SW 1271 (cell line): ENCODE data around the gene CBARP.

Experiments used
- DNase-seq, 2 experiments: peaks; one replicate each; lab custom pipeline; 2025; lab: John Stamatoyannopoulos, UW

The CBARP gene

GRCh38 chr19:1265615-1266128 lies 27.9 kb upstream of the CBARP start:
- peak in 1 of 2 experiments; percentile 64 for DNase-seq

- DNase-seq: peak; percentile 66 to 79
Observed at GRCh38 chr19:1264801-1265614, 27.2 kb upstream of the CBARP start.

- no peak for DNase-seq
Observed at GRCh38 chr19:1263188-1263587, 25.4 kb upstream of the CBARP start.

- no peak for DNase-seq
Observed at GRCh38 chr19:1262623-1263123, 24.9 kb upstream of the CBARP start.

GRCh38 chr19:1261798-1262622 lies 24.2 kb upstream of the CBARP start:
- no peak for DNase-seq

GRCh38 chr19:1261538-1261797 lies 23.7 kb upstream of the CBARP start:
- DNase-seq: no peak

- DNase-seq: peak; percentile 78 to 89
Observed at GRCh38 chr19:1260749-1261537, 23.1 kb upstream of the CBARP start.

- peak in 1 of 2 experiments; percentile 56 for DNase-seq
Observed at GRCh38 chr19:1259876-1260748, 22.3 kb upstream of the CBARP start.

- DNase-seq: peak; percentile 61 to 79
Observed at GRCh38 chr19:1259206-1259875, 21.5 kb upstream of the CBARP start.

GRCh38 chr19:1258707-1259205 lies 21.0 kb upstream of the CBARP start:
- DNase-seq: peak in 1 of 2 experiments; percentile 56

- DNase-seq: no peak
Observed at GRCh38 chr19:1258163-1258492, 20.3 kb upstream of the CBARP start.

GRCh38 chr19:1257475-1258162 lies 19.8 kb upstream of the CBARP start:
- DNase-seq: no peak

- DNase-seq: no peak
Observed at GRCh38 chr19:1256646-1257474, 19.1 kb upstream of the CBARP start.

GRCh38 chr19:1255186-1256161 lies 17.7 kb upstream of the CBARP start:
- DNase-seq: no peak

GRCh38 chr19:1254530-1255185 lies 16.9 kb upstream of the CBARP start:
- DNase-seq: no peak

- DNase-seq: no peak
Observed at GRCh38 chr19:1254081-1254527, 16.3 kb upstream of the CBARP start.

- peak in 1 of 2 experiments; percentile 59 for DNase-seq
Observed at GRCh38 chr19:1253514-1254080, 15.8 kb upstream of the CBARP start.
